Measurements from ENCODE around the gene ABR.

- TF ChIP-seq, protein P1, sequence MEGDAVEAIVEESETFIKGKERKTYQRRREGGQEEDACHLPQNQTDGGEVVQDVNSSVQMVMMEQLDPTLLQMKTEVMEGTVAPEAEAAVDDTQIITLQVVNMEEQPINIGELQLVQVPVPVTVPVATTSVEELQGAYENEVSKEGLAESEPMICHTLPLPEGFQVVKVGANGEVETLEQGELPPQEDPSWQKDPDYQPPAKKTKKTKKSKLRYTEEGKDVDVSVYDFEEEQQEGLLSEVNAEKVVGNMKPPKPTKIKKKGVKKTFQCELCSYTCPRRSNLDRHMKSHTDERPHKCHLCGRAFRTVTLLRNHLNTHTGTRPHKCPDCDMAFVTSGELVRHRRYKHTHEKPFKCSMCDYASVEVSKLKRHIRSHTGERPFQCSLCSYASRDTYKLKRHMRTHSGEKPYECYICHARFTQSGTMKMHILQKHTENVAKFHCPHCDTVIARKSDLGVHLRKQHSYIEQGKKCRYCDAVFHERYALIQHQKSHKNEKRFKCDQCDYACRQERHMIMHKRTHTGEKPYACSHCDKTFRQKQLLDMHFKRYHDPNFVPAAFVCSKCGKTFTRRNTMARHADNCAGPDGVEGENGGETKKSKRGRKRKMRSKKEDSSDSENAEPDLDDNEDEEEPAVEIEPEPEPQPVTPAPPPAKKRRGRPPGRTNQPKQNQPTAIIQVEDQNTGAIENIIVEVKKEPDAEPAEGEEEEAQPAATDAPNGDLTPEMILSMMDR (conservative IDR thresholded peaks at IDR 0.05; ENCODE audit: low read depth, low read length) = no peak
- no peak for TF ChIP-seq EZH2 (IDR thresholded peaks at IDR 0.05; ENCODE audit: low read length, unreplicated experiment)
Measured at GRCh38 chr17:1124896-1125787, 54.6 kb downstream of the ABR start.
